H9 (cell line): Measurements from ENCODE around the gene PPAN. TPM values are rescaled to one million over a fixed set of nuclear protein-coding genes. Genes with fewer than 3 reads are reported as not detected.

ENCODE experiments used
- DNase-seq: peaks from one replicate; pipeline ENCODE4 v3.0.0-alpha.2; 2017
- H2AFZ ChIP-seq: one replicate; pipeline ENCODE4 v1.6.1; 2013; ENCODE audit warnings: mild to moderate bottlenecking, low read length, control low read depth, moderate library complexity
- H2AK5ac ChIP-seq: 2 replicates; pipeline ENCODE4 v1.6.1; 2013; ENCODE audit warnings: low read length, control low read depth, mixed read lengths; ENCODE audit not compliant: insufficient read length
- H2BK120ac ChIP-seq: one replicate; pipeline ENCODE4 v1.6.1; 2013; ENCODE audit warnings: low read depth, mild to moderate bottlenecking, low read length, control low read depth, inconsistent platforms; ENCODE audit not compliant: poor library complexity, severe bottlenecking
- H2BK12ac ChIP-seq: 2 replicates; pipeline ENCODE4 v1.6.1; 2013; ENCODE audit warnings: low read length, control low read depth, mixed read lengths, low read depth; ENCODE audit not compliant: insufficient read length
- H2BK15ac ChIP-seq: 2 replicates; pipeline ENCODE4 v1.6.1; 2013; ENCODE audit warnings: low read depth, low read length, control low read depth
- H2BK20ac ChIP-seq: one replicate; pipeline ENCODE4 v1.6.1; 2013; ENCODE audit warnings: low read depth, mild to moderate bottlenecking, low read length, control low read depth, inconsistent platforms; ENCODE audit not compliant: poor library complexity, severe bottlenecking
- H2BK5ac ChIP-seq: 2 replicates; pipeline ENCODE4 v1.6.1; 2013; ENCODE audit warnings: low read length, control low read depth, mixed read lengths; ENCODE audit not compliant: insufficient read length
- H3K14ac ChIP-seq: 2 replicates; pipeline ENCODE4 v1.6.1; 2013; ENCODE audit warnings: low read length, control low read depth; ENCODE audit not compliant: insufficient read depth
- H3K18ac ChIP-seq: 2 replicates; pipeline ENCODE4 v1.6.1; 2013; ENCODE audit warnings: low read depth, mild to moderate bottlenecking, mixed read lengths, low read length, control low read depth; ENCODE audit not compliant: insufficient read length
- H3K23ac ChIP-seq: 2 replicates; pipeline ENCODE4 v1.6.1; 2013; ENCODE audit warnings: low read length, control low read depth, mixed read lengths, low read depth; ENCODE audit not compliant: insufficient read length
- H3K23me2 ChIP-seq: 2 replicates; pipeline ENCODE4 v1.6.1; 2013; ENCODE audit warnings: low read depth, mild to moderate bottlenecking, mixed read lengths, low read length, control low read depth; ENCODE audit not compliant: insufficient read length, poor library complexity, severe bottlenecking
- H3K27ac ChIP-seq: 2 replicates; pipeline ENCODE4 v1.5.1; 2013; ENCODE audit warnings: low read length, control low read depth, mixed read lengths, low read depth; ENCODE audit not compliant: insufficient read length
- H3K27me3 ChIP-seq: 2 replicates; pipeline ENCODE4 v1.6.1; 2013; ENCODE audit warnings: low read length, control low read depth, inconsistent platforms; ENCODE audit not compliant: insufficient read depth
- H3K4ac ChIP-seq: 2 replicates; pipeline ENCODE4 v1.6.1; 2013; ENCODE audit warnings: low read depth, mild to moderate bottlenecking, control low read depth, inconsistent platforms, low read length, moderate library complexity
- H3K4me1 ChIP-seq: 2 replicates; pipeline ENCODE4 v1.6.1; 2013; ENCODE audit warnings: low read length, control low read depth, inconsistent platforms; ENCODE audit not compliant: insufficient read depth
- H3K4me2 ChIP-seq: 2 replicates; pipeline ENCODE4 v1.6.1; 2013; ENCODE audit warnings: low read length, control low read depth, mixed read lengths; ENCODE audit not compliant: insufficient read length, insufficient read depth
- H3K56ac ChIP-seq: 2 replicates; pipeline ENCODE4 v1.6.1; 2013; ENCODE audit warnings: low read depth, mild to moderate bottlenecking, mixed read lengths, low read length, control low read depth; ENCODE audit not compliant: insufficient read length
- H3K79me1 ChIP-seq: 2 replicates; pipeline ENCODE4 v1.6.1; 2013; ENCODE audit warnings: low read depth, mild to moderate bottlenecking, moderate library complexity, low read length, control low read depth, inconsistent platforms; ENCODE audit not compliant: insufficient read depth, poor library complexity, severe bottlenecking
- H3K79me2 ChIP-seq: 2 replicates; pipeline ENCODE4 v1.6.1; 2013; ENCODE audit warnings: low read length, control low read depth, inconsistent platforms; ENCODE audit not compliant: insufficient read depth
- H3K9ac ChIP-seq: 2 replicates; pipeline ENCODE4 v1.6.1; 2013; ENCODE audit warnings: low read length, control low read depth, mixed read lengths; ENCODE audit not compliant: insufficient read length; ENCODE audit errors: extremely low read depth
- H3K9me3 ChIP-seq: one replicate; pipeline ENCODE4 v1.6.1; 2013; ENCODE audit warnings: low read depth, low read length, inconsistent platforms; ENCODE audit not compliant: control insufficient read depth
- H3T11ph ChIP-seq: one replicate; pipeline ENCODE4 v1.6.1; 2013; ENCODE audit warnings: mild to moderate bottlenecking, low read length, control low read depth, inconsistent platforms
- H4K20me1 ChIP-seq: one replicate; pipeline ENCODE4 v1.6.1; 2013; ENCODE audit not compliant: control insufficient read depth, insufficient read length, insufficient read depth
- H4K5ac ChIP-seq: 2 replicates; pipeline ENCODE4 v1.6.1; 2013; ENCODE audit warnings: low read depth, mild to moderate bottlenecking, mixed read lengths, low read length, control low read depth; ENCODE audit not compliant: insufficient read length
- H4K8ac ChIP-seq: replicated peaks from 2 replicates; pipeline ENCODE4 v1.6.1; 2013; ENCODE audit warnings: low read length, control low read depth, mixed read lengths, low read depth; ENCODE audit not compliant: insufficient read length
- H4K91ac ChIP-seq: 2 replicates; pipeline ENCODE4 v1.6.1; 2013; ENCODE audit warnings: low read depth, mild to moderate bottlenecking, moderate library complexity, mixed read lengths, low read length, control low read depth; ENCODE audit not compliant: insufficient read length
- H3K27ac Mint-ChIP-seq, 3 experiments: 2 replicates in 2 of 3; 3 replicates in 1 of 3; pipeline ENCODE4 v1.8.0; 2020 to 2021; ENCODE audit warnings: mixed read lengths in 3 of 3, mild to moderate bottlenecking in 1 of 3, moderate library complexity in 1 of 3
- H3K27me3 Mint-ChIP-seq: 2 replicates; pipeline ENCODE4 v1.8.0; 2021; ENCODE audit warnings: low read depth, mild to moderate bottlenecking, moderate library complexity, mixed read lengths
- H3K36me3 Mint-ChIP-seq, 3 experiments: 2 replicates in 2 of 3; 3 replicates in 1 of 3; pipeline ENCODE4 v1.8.0; 2020 to 2021; ENCODE audit warnings: low read depth in 3 of 3, mixed read lengths in 3 of 3; ENCODE audit not compliant: insufficient read depth in 1 of 3
- H3K4me1 Mint-ChIP-seq, 2 experiments: 2 replicates each; pipeline ENCODE4 v1.8.0; 2020; ENCODE audit warnings: mixed read lengths in 2 of 2
- H3K4me3 Mint-ChIP-seq, 2 experiments: 2 replicates in 1 of 2; 3 replicates in 1 of 2; pipeline ENCODE4 v1.8.0; 2020 to 2021; ENCODE audit warnings: mild to moderate bottlenecking in 2 of 2, mixed read lengths in 2 of 2, moderate library complexity in 1 of 2
- H3K9me3 Mint-ChIP-seq, 2 experiments: 2 replicates in 1 of 2; 3 replicates in 1 of 2; pipeline ENCODE4 v1.8.0; 2020; ENCODE audit warnings: mild to moderate bottlenecking in 2 of 2, mixed read lengths in 2 of 2, moderate library complexity in 1 of 2
- WGBS: extraction: QIAGEN DNeasy Blood & Tissue Kit; methylation state at CpG from one replicate; pipeline ENCODE4 v1.1.7; 2013; ENCODE audit warnings: missing lambda C conversion rate, low lambda C conversion rate, mixed read lengths; ENCODE audit not compliant: insufficient read length; ENCODE audit errors: extremely low coverage; 5-methylcytosine and 5-hydroxymethylcytosine counted together
- total RNA-seq: library from RNA; stranded (reverse); gene quantifications from 2 replicates; pipeline ENCODE4 v1.2.1, GENCODE V29; 2021
- TF ChIP-seq, protein P1 (sequence below): fragments of 200-600 bp; sonication (generic); conservative IDR thresholded peaks from 3 replicates; pipeline ENCODE4 v1.8.0; 2021; ENCODE audit warnings: antibody characterized with exemption, mild to moderate bottlenecking

The PPAN gene
- total RNA-seq, 1 experiment from 2014 or later: 157 TPM

DNA sequence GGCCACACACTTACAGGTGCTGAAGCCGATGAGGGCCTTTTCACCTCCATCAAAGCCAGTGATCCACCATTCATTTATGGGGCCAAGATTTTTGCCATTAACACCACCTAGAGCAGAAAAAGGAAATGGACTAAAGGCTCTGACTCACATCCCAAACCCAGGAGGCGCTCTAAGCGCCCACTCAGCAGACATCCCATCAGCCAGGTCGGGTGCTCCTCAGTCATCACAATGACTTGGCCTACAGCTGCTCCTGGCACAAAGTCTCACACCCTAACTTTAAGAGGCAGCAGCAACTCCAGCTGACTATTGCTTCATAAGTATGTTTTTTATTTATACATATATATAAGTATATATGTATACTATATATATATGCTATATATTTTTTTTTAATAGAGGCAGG lies 49.7 kb downstream of the PPAN start:
- no peaks in the 10 kb centered on the region for H3K79me1 ChIP-seq
- H3K56ac ChIP-seq: no peak overlapping the region
- H4K5ac ChIP-seq: no peak overlapping the region
- WGBS: no CpG with 5 or more reads among the region's 4 CpGs
- H3K79me2 ChIP-seq: no peaks in the 10 kb centered on the region
- Mint-ChIP-seq H3K4me1 (no peaks in the 10 kb centered on the region), H3K4me3 (no peak overlapping the region), H3K27me3 (no peaks in the 10 kb centered on the region), H3K36me3 (peaks cover 59 to 96% (median 95%) of the 10 kb centered on the region in 3 experiments), H3K9me3 (no peaks in the 10 kb centered on the region), H3K27ac (no peak overlapping the region)
- no peaks in the 10 kb centered on the region for H3K27me3 ChIP-seq
- H2BK15ac ChIP-seq: no peak overlapping the region
- H2AK5ac ChIP-seq: no peak overlapping the region
- H3K4ac ChIP-seq: no peak overlapping the region
- H3T11ph ChIP-seq: no peak overlapping the region
- no peak overlapping the region for H2AFZ ChIP-seq
- H4K8ac ChIP-seq: no peak overlapping the region
- H2BK120ac ChIP-seq: no peak overlapping the region
- H4K91ac ChIP-seq: no peak overlapping the region
- no peak overlapping the region for H3K27ac ChIP-seq
- no peak overlapping the region for H2BK12ac ChIP-seq
- no peaks in the 10 kb centered on the region for H3K4me1 ChIP-seq
- no peaks in the 10 kb centered on the region for H4K20me1 ChIP-seq
- H2BK5ac ChIP-seq: no peak overlapping the region
- H3K4me2 ChIP-seq: no peak overlapping the region
- no peak overlapping the region for H3K9ac ChIP-seq
- DNase-seq: no peak
- H3K14ac ChIP-seq: no peak overlapping the region
- H3K18ac ChIP-seq: no peak overlapping the region
- no peak overlapping the region for H3K23ac ChIP-seq
- no peaks in the 10 kb centered on the region for H3K9me3 ChIP-seq
- H3K23me2 ChIP-seq: no peaks in the 10 kb centered on the region
- no peak overlapping the region for H2BK20ac ChIP-seq
- TF ChIP-seq, protein P1, sequence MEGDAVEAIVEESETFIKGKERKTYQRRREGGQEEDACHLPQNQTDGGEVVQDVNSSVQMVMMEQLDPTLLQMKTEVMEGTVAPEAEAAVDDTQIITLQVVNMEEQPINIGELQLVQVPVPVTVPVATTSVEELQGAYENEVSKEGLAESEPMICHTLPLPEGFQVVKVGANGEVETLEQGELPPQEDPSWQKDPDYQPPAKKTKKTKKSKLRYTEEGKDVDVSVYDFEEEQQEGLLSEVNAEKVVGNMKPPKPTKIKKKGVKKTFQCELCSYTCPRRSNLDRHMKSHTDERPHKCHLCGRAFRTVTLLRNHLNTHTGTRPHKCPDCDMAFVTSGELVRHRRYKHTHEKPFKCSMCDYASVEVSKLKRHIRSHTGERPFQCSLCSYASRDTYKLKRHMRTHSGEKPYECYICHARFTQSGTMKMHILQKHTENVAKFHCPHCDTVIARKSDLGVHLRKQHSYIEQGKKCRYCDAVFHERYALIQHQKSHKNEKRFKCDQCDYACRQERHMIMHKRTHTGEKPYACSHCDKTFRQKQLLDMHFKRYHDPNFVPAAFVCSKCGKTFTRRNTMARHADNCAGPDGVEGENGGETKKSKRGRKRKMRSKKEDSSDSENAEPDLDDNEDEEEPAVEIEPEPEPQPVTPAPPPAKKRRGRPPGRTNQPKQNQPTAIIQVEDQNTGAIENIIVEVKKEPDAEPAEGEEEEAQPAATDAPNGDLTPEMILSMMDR: 0 out of 3 replicates have a peak, but pooled peaks have one; percentile 18
